Measurements from ENCODE around the gene CASZ1.

CASZ1 gene

DNA sequence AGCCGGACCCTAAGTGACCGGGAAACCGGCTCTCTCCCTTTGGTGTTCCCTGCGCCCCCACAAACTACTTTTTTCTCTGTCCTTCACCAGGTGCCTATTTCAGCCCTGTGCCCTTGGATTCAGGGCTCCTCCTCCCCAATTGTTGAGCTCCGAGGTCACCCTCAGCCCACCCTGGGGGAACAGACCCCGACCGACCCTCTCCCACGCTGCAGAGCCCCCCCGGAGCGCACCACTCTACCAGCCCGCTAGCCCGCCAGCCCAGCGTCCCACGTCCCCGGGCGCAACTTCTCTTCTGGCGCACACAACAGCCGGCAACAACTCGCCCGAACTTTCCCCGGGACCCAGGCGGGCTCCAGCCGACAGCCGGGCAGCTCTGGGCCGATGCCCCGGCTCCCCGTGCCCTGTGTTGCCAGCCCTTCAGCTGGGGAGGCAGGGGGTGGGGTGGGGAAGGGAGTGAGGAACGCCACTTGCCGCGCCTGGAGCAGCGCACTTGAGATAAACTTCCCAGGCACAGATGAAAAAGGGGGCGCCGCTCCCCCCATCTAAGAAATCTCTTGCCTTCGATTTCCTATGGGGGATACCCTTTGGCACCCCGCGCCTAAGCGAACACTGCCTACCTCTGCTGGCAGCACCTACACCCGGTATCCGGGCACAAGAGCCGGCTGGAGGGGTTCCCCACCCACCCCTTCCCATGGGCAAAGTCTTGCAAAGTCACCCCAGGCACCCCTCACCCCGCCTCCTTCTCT is 997 bp downstream of the CASZ1 start:
- no peak for DNase-seq

DNA sequence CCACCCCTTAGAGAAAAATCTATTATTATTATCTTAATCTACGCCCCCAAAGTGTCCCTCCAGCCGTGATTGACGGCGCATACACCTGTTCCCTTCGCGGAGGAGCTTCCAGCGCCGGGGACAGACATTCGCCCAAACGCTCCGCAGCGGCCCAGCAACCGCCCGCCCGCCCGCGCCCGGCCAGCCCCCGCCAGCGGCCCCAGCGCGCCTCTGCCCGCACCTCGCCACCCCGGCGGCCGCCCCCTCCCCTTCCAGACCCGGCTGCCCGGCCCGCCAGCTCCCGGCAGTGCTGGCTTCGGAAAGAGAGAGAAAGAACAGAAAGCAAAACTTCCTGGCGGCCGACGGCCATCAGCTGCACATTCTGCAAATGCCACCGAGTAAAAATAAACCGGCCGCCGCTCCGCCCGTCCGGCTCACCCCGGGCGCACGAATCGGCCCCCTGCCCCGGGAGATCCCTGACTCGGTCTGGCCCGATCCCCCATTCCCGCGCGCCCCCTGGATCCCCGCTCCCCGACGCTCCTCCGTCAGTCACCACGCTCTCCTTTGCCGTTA is 1.6 kb downstream of the CASZ1 start:
- no peak for DNase-seq

DNA sequence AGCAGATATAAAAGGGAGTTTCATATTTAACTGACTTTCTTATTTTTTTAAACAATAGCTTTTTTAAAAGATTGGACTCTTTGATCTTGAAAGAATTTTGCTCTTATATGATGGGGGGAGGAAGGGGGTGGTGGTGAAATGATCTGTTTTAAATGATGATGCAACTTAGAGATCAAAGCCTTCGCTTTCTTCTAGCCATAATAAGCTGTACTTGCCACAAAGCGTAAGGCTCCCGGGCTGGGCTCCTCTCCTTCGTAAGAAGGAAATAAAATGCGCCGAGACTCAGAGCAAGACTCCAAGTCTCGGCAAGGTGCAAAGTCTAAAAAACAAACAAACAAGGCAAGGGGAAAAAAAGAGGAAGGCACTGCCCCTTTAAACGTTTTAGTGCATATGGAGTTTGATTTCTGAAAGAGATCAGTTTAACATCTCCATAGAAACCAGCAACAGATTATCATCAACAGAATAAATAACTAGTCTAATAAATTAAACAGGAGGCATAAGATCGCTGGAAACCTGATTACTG is 3.3 kb downstream of the CASZ1 start:
- DNase-seq = no peak

DNA sequence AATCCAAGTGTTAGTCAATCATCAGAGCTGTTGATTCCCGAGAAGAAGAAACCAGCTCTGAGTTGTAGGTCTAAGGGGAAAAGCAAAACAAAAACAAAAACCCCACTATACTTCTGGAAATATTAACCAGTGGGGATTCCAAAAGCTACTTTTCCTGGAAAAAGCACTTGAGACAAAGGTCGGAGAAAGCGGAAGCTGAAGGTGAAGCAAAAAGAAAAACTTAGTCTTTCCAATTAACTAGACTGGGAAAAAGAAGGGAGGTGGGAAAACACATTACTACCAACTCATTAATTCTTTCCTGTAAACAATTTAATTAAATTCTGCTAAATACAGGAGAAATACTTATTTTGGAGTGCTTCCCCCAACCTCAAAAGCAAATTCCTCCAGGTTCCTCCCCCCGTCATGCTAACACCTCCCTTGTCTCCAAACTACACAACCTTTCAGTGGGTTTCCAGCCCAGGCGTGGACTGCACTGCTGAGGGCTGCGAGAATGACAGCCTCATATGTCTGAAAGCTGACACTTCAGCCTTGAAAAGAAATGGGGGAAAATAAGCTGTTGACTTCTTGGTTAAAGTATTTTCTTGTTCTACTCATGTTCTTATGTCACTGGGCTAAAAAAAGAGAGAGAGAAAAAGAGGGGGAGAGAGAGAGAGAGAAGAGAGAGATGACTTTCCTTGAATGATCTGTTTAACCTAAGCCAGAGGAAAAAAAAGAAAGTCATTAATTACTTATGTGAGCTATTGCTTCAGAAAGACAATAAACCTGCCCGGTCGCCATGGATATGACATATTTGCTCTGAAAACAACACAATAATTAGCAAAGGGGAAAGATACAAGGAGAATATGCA is 5.1 kb downstream of the CASZ1 start:
- no peak for DNase-seq

DNA sequence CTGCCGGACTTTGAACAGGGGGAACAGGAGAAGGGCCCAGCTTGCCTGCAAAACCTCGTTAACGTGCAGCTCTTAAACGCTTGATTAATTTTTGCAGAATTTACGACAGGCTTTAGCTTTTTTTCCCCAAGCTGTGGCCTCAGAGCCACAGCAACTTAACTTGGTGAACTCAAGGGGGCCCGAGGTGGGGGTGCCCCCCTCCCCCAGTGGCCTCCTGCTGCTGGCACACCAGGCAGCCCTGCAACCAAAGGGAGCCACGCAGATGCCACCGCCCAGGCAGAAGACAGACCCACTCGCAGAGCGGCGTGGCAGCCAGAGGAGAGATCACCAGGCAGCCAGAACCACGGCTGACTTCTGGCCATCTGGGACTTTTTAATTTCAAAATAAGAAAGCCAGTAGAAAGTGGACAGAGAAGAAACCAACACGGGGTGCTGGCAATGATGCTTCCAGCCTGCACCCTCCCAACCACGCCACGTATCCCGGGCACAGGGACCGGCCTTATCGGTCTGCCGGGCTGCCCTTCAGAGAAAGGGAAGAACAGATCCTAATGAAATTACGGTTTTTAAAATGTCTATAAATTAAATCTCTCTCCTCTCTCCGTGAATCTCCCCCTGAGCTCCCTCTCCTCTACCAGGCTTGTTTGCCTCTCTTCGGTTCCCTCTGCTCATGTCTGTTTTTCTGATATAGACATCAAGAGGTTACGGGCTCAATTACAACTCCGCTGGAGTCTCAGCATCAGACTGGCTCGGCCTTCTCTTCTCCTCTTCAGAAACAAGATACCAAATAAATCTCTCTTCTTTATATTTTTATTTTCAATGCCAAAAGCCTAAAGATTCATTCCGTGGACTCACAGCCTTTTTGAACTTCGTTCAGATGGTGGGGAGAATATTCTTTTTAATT is 6.4 kb downstream of the CASZ1 start:
- no peak for DNase-seq

DNA sequence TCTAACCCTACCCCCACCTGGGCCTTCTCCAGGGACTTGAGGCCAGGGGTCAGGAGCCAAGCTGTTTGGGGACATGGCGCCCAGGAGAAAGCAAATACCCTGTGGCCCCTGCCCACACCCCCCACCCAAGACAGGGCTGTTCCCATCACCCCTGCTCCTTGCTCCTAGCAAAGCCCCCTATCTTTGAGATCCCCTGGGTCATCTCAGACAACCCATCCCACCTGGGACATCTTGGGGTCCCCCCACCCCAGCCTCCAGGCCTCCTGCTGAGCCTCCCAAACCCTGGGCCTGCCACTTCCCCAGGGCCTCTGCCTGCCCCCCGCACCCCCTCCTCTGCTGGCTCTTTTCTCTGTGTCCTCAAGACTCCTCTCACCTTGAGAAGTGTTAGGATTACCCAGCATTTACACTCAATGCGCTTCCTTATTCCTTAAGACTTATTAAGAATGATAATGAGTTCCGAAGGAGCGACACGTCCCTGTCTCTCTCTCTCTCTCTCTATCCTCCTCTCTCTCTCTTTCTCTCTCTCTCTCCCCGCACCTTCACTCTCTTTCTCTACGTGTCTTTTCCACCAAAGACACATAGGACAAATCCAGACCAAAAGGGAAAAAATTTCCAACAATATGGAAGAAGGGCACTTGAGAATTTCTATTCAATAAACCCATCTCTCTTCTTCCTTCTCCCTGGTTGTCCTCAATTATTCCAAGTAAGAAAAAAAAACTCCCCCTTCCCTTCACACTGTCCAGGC is 7.2 kb downstream of the CASZ1 start:
- no peak for DNase-seq

DNA sequence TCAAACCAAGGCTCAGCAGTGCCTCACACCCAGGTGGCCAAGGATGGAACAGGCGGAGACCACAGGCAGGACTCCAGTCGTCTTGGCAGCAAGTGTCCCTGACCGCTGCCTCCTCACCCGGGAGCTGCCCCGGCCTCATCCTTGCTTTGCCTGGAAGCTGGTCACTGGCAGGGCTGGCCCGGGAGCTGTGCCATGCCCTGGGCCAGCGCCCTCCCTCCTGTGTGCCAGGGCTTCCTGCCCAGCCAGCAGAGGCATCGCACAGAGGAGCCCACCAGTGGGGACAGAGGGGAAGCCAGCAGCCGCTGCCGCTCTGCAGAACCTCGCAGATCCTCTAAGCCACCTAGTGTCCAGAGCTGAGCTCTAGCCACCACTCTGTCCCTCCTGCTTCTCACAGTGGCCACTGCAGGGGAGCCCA is 7.8 kb downstream of the CASZ1 start:
- no peak for DNase-seq

DNA sequence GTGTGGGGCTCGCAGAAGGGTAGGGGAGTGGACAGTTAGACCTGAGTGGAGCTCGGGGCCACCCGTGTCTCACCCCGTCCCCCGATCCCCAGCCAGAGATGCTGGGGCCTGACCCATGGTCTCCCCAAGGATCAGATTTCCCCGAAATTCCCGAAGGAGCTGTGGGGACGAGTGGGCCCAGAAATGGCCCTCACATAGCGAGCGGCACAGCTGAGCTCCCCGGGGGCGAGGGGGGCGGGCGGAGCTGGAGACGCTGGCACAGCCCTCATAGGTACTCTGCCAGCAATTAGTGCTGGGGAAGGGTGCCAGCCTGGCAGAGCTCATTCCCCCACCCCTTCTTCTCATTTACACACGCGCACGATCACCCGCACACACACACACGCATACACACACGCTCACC is 9.2 kb downstream of the CASZ1 start:
- no peak for DNase-seq

DNA sequence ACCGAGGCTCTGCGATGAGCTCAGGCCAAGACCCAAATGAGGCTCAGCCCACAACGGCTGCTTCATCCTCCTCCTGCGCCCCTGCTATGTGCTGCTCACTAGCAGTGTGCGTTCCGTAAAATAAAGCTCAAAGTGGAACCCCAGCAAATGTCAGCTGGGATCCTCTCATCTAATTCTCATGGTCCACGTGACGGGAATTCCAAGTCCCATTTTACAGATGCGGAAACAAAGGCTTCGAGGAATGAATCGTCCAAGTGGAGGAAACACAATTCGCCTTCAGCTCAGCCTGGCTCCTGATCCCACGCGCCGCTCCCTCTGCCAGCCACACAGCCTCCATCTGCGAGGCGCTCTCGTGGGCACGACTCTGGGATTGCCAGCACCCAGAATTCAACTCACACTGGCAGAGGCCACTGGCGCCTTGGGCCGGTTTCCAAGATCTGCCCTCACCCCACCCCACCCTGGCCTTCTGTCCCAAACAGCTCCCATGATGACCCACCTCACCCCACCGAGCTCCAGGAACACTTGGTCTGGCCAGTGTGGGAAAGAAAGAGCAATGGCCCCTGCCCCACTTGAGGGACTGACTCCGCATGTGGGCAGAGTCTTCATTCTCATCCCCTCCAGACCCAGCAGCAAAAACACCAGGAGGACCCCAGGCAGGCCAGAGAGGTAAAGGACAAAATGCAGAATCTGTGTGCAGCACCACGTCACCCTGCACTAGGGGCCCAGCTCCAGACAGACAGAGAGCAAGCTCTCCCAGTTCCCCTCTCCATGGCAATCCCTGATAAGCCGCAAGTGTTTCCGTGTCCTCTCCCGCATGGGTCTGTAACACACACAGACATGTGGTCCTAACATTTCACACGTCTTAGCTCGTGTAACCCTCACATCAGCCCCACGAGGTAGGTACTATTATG is 10.5 kb downstream of the CASZ1 start:
- no peak for DNase-seq

DNA sequence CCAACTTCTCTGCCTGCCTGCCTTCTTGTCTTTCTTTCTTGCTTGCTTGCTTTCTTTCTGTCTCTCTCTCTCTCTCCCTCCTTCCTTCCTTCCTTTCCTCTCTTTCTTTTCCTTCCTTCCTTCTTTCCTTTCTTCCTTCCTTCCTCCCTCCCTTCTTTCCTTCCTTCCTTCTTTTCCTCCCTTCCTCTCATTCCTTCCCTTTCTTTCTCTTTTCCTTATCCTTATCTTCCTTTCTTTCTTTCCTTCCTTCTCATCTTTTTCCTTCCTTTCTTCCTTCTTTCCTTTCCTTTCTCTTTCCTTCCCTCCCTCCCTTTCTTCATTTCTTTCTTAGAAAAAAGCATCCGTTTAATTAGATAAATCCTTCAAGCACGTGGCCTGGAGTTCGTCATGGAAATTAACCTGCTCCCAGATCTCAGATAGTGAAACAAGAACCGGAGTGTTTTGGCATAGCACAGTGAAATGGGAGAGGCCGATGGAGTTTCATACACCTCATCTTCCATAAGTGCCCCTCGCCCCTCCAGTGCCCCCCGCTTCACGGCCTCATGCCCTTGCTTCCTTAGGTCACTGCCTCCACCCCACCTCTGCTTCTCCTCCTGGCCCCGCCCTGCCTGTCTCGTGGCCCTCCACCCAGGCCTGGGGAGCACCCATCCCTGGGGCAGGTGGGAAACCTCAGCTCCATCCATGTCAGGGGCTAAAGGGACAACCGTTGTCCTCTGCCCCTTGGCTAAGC is 11.3 kb downstream of the CASZ1 start:
- DNase-seq = no peak

DNA sequence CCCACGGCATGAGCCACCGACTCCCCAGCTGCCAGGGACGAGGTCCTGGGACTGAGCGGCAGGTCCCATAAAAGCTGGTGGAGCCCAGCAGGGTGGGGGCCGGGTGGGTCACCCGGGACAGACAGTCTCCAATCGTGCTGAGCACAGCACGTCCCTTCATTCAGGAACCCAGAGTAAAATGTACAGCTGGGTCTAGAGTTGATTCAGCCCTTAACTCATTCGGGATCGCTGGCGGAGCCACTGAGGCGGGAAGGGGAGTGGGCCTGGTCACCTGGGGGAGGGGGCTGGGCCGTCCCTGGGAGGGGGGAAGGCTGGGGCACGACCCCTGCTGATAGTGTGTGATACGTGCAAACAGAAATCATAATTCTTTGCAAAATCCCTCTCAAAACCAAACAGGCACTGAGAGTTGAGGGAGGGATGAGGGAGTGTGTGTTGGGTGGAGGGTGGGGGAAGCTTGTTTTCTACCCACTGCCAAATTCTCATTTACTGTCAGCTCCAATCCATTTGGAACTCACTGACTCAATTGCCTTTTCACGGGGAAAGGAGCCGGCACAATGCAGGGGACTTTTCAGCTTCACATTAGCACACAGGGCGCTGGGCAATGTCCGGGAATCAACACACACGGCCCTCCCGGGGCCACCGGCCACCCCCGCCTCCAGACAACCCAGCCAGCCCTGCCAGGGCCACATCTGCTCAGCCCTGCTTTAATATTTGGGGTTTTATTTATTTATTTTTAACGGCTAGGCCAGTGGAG is 13.8 kb downstream of the CASZ1 start:
- no peak for DNase-seq

DNA sequence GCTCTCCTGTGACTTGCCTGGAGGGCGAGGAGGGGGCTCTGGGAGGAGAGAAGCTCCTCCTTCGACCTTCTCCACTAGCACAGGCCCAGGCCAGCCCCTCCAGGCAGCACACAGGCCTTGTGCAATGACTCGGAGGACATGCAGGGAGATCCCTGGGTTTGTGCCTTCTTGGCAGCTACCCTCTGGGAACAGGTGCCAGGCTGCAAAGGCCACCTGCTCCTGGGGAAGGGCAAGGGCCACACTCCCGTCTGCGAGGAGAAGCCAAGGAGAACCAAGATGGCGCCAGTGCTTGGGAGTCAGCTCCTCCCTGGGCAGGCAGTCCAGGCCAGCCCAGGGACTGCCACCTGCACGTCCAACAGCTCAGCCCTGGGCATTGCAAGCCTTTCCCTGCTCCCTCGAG is 15.3 kb downstream of the CASZ1 start:
- no peak for DNase-seq

DNA sequence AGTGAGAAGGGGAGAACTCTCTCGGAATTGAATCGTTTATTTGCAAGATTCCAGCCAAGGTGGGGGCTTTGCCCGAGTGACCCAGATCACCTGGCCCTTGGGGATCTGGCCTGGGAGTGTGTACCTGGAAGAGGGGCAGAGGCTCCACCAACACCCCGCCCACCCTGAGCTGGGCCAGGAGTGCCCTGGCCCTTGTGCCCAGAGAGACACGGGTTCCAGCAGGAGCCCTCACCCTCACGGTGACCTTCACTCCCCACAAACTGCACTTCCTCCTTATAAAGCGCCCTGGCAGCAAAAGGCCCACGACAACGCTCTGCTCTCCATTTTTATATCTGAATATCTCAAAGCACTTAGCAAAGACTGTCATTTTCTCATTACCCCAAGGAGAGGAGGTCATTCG is 16.6 kb downstream of the CASZ1 start:
- no peak for DNase-seq

DNA sequence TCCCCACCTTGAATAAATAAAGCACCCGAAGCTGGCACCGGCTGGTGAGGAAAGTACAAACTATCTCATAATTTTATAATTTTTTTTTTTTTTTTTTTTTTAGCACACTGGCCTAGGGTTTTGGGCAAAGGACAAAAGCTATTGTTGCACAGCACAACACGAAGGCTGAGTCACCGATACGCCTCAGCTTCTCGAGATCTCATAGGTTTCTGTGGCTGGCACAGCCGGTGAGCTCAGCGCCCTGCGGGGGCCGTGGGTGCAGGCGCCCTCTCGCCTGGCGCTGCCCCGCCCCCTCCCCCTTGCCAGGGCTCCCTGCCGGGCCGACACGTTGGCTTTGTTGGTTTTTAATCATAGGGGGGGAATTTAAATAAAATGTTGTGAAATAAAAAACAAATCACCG is 17.2 kb downstream of the CASZ1 start:
- no peak for DNase-seq

DNA sequence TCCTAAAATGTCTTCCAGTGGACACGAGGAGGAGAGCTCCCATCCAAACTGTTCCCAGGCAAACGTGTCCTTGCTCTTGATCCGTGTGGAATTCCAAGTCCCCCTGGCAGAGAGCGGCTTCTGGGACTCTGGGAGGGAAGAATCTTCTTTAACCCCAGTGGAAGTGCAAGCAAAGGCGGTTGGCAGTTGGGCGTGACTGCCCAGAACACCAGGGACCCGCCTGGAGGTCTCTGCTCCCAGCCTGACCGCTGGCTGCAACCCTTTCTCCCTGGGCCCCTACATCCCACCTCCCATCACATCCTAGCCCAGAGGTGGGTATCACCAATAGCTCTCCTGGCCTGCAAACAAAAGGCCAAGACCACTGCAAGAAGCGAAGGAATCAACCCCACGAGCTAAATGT is 17.8 kb downstream of the CASZ1 start:
- no peak for DNase-seq

DNA sequence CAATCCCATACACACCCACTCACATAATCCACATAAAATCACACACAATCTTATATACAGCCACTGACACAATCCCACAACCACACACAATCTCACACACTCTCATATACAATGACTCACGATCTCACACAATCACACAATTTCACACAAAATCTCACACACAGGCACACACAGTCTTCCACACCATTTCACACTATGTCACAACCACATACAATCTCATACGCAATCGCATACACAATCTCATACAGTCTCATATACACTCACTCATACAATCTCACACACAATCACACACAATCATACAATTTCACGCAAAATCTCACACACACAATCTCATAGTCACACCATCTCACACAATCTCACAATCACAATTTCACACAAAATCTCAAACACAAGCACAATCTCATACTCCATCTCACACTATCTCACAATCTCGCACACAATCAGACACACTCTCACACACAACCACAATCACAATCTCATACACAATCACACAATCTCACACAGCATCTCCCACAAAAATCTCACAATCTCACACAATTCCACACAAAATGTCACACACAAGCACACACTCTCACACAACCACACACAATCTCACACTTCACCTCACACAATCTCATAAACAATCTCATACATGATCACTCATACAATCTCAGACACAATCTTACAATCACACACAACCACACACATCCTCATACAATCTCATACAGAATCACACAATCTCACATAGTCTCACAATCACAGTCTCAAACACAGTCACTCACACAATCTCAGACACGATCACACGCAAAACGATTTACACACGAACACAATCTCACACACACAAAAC is 18.5 kb downstream of the CASZ1 start:
- no peak for DNase-seq

DNA sequence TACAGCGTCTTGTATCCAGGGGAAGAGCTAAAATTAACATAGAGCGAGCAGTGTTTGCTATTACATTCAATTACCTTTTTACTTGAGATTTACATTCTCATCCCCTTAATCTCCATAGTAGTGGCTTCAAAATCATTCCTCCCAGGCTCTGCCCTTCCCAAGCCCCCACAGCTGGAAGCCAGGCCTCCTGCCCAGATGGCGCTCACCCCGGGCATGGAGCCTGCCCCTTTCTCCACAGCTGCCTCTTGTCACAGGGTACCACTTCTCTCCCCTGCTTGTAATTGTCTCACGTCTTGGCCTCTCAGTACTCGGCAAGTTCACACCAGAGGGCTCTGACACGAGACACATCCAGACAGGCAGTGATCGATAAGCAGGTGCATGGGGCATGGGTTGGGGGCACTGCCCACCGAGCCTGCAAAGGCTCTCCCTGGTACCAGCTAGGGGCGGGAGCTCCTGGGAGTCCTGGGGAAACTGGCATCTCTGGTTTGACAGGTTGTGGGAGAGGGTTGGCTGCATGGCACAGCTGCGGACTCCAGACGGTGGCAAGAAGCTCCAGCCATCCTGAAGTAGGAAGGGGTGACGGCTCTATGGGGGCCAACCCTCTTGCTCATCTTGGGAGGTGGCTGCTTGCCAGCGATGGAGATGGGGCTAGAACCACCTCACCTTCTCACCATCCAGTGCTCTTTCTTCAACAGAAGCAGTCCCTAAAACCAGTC is 20.1 kb downstream of the CASZ1 start:
- no peak for DNase-seq

DNA sequence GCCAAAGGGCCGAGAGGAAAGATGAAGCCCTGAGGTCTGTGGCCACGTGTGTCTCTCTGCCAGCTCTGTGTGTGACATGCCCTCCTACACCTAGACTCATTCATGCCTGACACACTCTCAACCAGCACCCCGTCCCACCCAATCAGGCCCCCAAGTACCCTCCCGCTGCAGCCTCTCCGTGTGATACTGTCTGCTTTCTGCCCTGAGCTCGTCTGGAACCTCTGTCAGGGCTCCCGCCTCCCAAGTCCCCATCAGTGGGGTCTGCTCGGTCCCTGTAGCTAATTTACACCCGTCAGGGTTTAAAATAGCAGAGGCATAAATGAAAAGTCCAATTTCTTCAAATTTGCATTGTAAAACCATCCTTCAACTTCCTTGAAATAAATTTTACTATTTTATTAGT is 20.7 kb downstream of the CASZ1 start:
- DNase-seq = no peak

Data from CD4-positive, alpha-beta T cell treated with Interleukin-12 subunit alpha and Interleukin-12 subunit beta, for 1 hour (primary cell).